Breast epithelium (tissue), 4 donors: Measurements from ENCODE around the gene SNAPC2. TPM values are rescaled to one million over a fixed set of nuclear protein-coding genes. Genes with fewer than 3 reads are reported as not detected.

Source experiments
- DNase-seq, 2 donors: peaks; one replicate each; pipeline ENCODE4 v3.0.0-alpha.2; 2019; ENCODE audit warnings: low spot score in 2 of 2
- H3K27ac ChIP-seq, 2 donors: fragments of 200-600 bp; sonication (generic) in 1 of 2; one replicate each; pipeline ENCODE4 v1.5.1; 2016 to 2019; ENCODE audit warnings: mild to moderate bottlenecking in 1 of 2
- H3K27me3 ChIP-seq, 2 donors: fragments of 200-600 bp; sonication (generic) in 1 of 2; one replicate each; pipeline versions ENCODE4 v1.5.1 to v1.6.0; 2017 to 2019; ENCODE audit warnings: control low read depth in 1 of 2, mild to moderate bottlenecking in 1 of 2
- H3K36me3 ChIP-seq: fragments of 200-600 bp; one replicate; pipeline ENCODE4 v1.5.1; 2019
- H3K4me1 ChIP-seq, 2 donors: fragments of 200-600 bp; sonication (generic); one replicate each; pipeline ENCODE4 v1.5.1; 2016 to 2019; ENCODE audit warnings: control low read depth in 1 of 2
- H3K4me3 ChIP-seq, 3 donors: fragments of 200-600 bp; sonication (generic); 1 replicate in 2 of 3; 2 replicates in 1 of 3; pipeline ENCODE4 v1.5.1; 2016 to 2019; ENCODE audit warnings: mild to moderate bottlenecking in 3 of 3, moderate library complexity in 2 of 3
- H3K9me3 ChIP-seq, 2 donors: fragments of 200-600 bp; sonication (generic) in 1 of 2; one replicate each; pipeline ENCODE4 v1.5.1; 2016 to 2019; ENCODE audit warnings: control low read depth in 1 of 2
- CTCF ChIP-seq, 3 donors: fragments of 450-650 bp; IDR thresholded peaks; one replicate each; pipeline ENCODE4 v1.5.1; 2016 to 2017; ENCODE audit warnings: antibody characterized with exemption in 3 of 3, mild to moderate bottlenecking in 3 of 3, moderate library complexity in 3 of 3
- POLR2A ChIP-seq: fragments of 450-650 bp; IDR thresholded peaks from one replicate; pipeline ENCODE4 v1.6.1; 2016; ENCODE audit warnings: antibody characterized with exemption, mild to moderate bottlenecking, moderate library complexity
- POLR2AphosphoS5 ChIP-seq, 3 donors: sonication (generic); formaldehyde crosslinking; IDR thresholded peaks; one replicate each; pipeline ENCODE4 v1.6.1; 2017; ENCODE audit warnings: antibody characterized with exemption in 3 of 3
- intact Hi-C: fragments of 100-400 bp; cut with DNase I; formaldehyde crosslinking; loops from one replicate; pipeline ENCODE4 v1.15.1; 2023; ENCODE audit warnings: low total_unique reads
- total RNA-seq, 3 donors: library from RNA; depleted of rRNA; stranded (reverse); fragments of >200 nt; gene quantifications; one replicate each; pipeline ENCODE4 v1.1.0, GENCODE V29; 2016

Gene SNAPC2
- total RNA-seq, 3 donors from 2014 or later = 13.8 to 14.8 (median 13.8) TPM

- Histone ChIP-seq H3K36me3 (no peaks in the 10 kb centered on the region), H3K27me3 (no peaks in the 10 kb centered on the region), H3K4me1 (peaks cover 4 to 14% of the 10 kb centered on the region in 2 donors), H3K4me3 (no peak overlapping the region), H3K9me3 (no peaks in the 10 kb centered on the region), H3K27ac (peak overlapping the region in 1 of 2 donors; percentile 62)
- intact Hi-C loops = loop anchor here (5.0 kb wide), 1 partner anchor 48 kb away; no protein-coding TSS in a partner anchor
- TF ChIP-seq POLR2AphosphoS5 (IDR thresholded peaks at IDR 0.05) (no peak), POLR2A (no peak), CTCF (IDR thresholded peaks at IDR 0.05) (no peak)
- no peak for DNase-seq
These were observed 20.3 kb upstream of the SNAPC2 start for GRCh38 chr19:7899751-7900378.

GRCh38 chr19:7900401-7900870 lies 19.7 kb upstream of the SNAPC2 start:
- intact Hi-C loops = loop anchor here (5.0 kb wide), 1 partner anchor 48 kb away; no protein-coding TSS in a partner anchor
- TF ChIP-seq CTCF (IDR thresholded peaks at IDR 0.05) (no peak), POLR2AphosphoS5 (IDR thresholded peaks at IDR 0.05) (no peak), POLR2A (no peak)
- peak overlapping the region; percentile 62 to 92 for H3K27ac ChIP-seq
- H3K4me1 ChIP-seq = peaks cover 10 to 18% of the 10 kb centered on the region in 2 donors
- H3K36me3 ChIP-seq = no peaks in the 10 kb centered on the region
- no peaks in the 10 kb centered on the region for H3K9me3 ChIP-seq
- H3K4me3 ChIP-seq = no peak overlapping the region
- no peaks in the 10 kb centered on the region for H3K27me3 ChIP-seq
- no peak for DNase-seq

GRCh38 chr19:7900931-7901330 lies 19.2 kb upstream of the SNAPC2 start:
- Histone ChIP-seq H3K27me3 (no peaks in the 10 kb centered on the region), H3K27ac (peak overlapping the region; percentile 62 to 92), H3K36me3 (no peaks in the 10 kb centered on the region), H3K9me3 (no peaks in the 10 kb centered on the region), H3K4me1 (peaks cover 14 to 18% of the 10 kb centered on the region in 2 donors), H3K4me3 (no peak overlapping the region)
- intact Hi-C loops = loop anchor here (5.0 kb wide), 1 partner anchor 49 kb away; no protein-coding TSS in a partner anchor
- TF ChIP-seq CTCF (IDR thresholded peaks at IDR 0.05) (no peak), POLR2A (no peak), POLR2AphosphoS5 (IDR thresholded peaks at IDR 0.05) (no peak)
- DNase-seq = no peak

- Histone ChIP-seq H3K27ac (peak overlapping the region; percentile 62 to 92), H3K27me3 (no peaks in the 10 kb centered on the region), H3K9me3 (no peaks in the 10 kb centered on the region), H3K36me3 (no peaks in the 10 kb centered on the region), H3K4me1 (peaks cover 14 to 18% of the 10 kb centered on the region in 2 donors), H3K4me3 (no peak overlapping the region)
- intact Hi-C loops = loop anchor here (5.0 kb wide), 1 partner anchor 49 kb away; no protein-coding TSS in a partner anchor
- DNase-seq = no peak
- TF ChIP-seq POLR2A = no peak
- TF ChIP-seq POLR2AphosphoS5 (IDR thresholded peaks at IDR 0.05) = no peak
- no peak for TF ChIP-seq CTCF (IDR thresholded peaks at IDR 0.05)
These were observed 18.8 kb upstream of the SNAPC2 start for GRCh38 chr19:7901337-7901736.

- Histone ChIP-seq H3K4me3 (peak overlapping the region; percentile 53 to 89 (median 87)), H3K36me3 (no peaks in the 10 kb centered on the region), H3K4me1 (peaks cover 14 to 18% of the 10 kb centered on the region in 2 donors), H3K27me3 (no peaks in the 10 kb centered on the region), H3K27ac (peak overlapping the region; percentile 92 to 94), H3K9me3 (no peaks in the 10 kb centered on the region)
- no peak for DNase-seq
- intact Hi-C loops = loop anchor here (1.0 to 5.0 kb wide), 2 partner anchors 36 to 51 kb away; no protein-coding TSS in a partner anchor
- no peak for TF ChIP-seq POLR2A
- TF ChIP-seq POLR2AphosphoS5 (IDR thresholded peaks at IDR 0.05) = no peak
- no peak for TF ChIP-seq CTCF (IDR thresholded peaks at IDR 0.05)
These were observed 17.3 kb upstream of the SNAPC2 start for GRCh38 chr19:7902796-7903243.
